GM18951 (cell line): Measurements from ENCODE around the gene STOM.

ENCODE experiments used
- POLR2A ChIP-seq: IDR thresholded peaks from 4 replicates; pipeline ENCODE4 v1.6.1; 2011; ENCODE audit warnings: mild to moderate bottlenecking; ENCODE audit not compliant: insufficient read length, insufficient read depth; ENCODE audit errors: extremely low read depth
- in situ Hi-C: fragments of 300-500 bp; cut with MboI; formaldehyde crosslinking; loops from one replicate; pipeline ENCODE4 v1.12.0; 2022; ENCODE audit warnings: low sequenced_read_pairs, mixed read lengths, inconsistent platforms; ENCODE audit not compliant: unreplicated experiment

Gene STOM

GRCh38 chr9:121365564-121365963, 4.5 kb downstream of the STOM start:
- TF ChIP-seq POLR2A = no peak
- in situ Hi-C loops = no loop called here

GRCh38 chr9:121364886-121365285, 5.2 kb downstream of the STOM start:
- in situ Hi-C loops = no loop called here

GRCh38 chr9:121364077-121364476, 6.0 kb downstream of the STOM start:
- in situ Hi-C loops = no loop called here
- no peak for TF ChIP-seq POLR2A

More at GRCh38 chr9:121364886-121365285, 5.2 kb downstream of the STOM start:
- TF ChIP-seq POLR2A = no peak

GRCh38 chr9:121363622-121363961, 6.5 kb downstream of the STOM start:
- in situ Hi-C loops = no loop called here
- no peak for TF ChIP-seq POLR2A

- TF ChIP-seq POLR2A = no peak
- in situ Hi-C loops = no loop called here
Observed at GRCh38 chr9:121362813-121363621, 7.0 kb downstream of the STOM start.

GRCh38 chr9:121360601-121361374, 9.3 kb downstream of the STOM start:
- in situ Hi-C loops = no loop called here
- no peak for TF ChIP-seq POLR2A

GRCh38 chr9:121359351-121360294, 10.4 kb downstream of the STOM start:
- TF ChIP-seq POLR2A = no peak
- in situ Hi-C loops = no loop called here

- in situ Hi-C loops = no loop called here
- no peak for TF ChIP-seq POLR2A
Observed at GRCh38 chr9:121358751-121359150, 11.3 kb downstream of the STOM start.

- no peak for TF ChIP-seq POLR2A
- in situ Hi-C loops = no loop called here
Observed at GRCh38 chr9:121357011-121357410, 13.0 kb downstream of the STOM start.

- in situ Hi-C loops = no loop called here
- TF ChIP-seq POLR2A = no peak
Observed at GRCh38 chr9:121354762-121355161, 15.3 kb downstream of the STOM start.

GRCh38 chr9:121354141-121354540, 15.9 kb downstream of the STOM start:
- in situ Hi-C loops = no loop called here
- TF ChIP-seq POLR2A = no peak

GRCh38 chr9:121353241-121354061, 16.6 kb downstream of the STOM start:
- in situ Hi-C loops = no loop called here
- no peak for TF ChIP-seq POLR2A

- in situ Hi-C loops = no loop called here
- TF ChIP-seq POLR2A = no peak
Observed at GRCh38 chr9:121350993-121351561, 19.0 kb downstream of the STOM start.
